ENCODE results near the gene GTF2H1. TPM values are rescaled to one million over a fixed set of nuclear protein-coding genes. Genes with fewer than 3 reads are reported as not detected.
A peak's percentile ranks its signal among the peaks of the same experiment; 100 is the strongest.

The GTF2H1 gene
- 10 to 100 TPM; 22.2 to 22.4 TPM for total RNA-seq
- long read RNA-seq, transcript GTF2H1-201 (15 exons, 2,982 nt) = major isoform, 29 of 36 reads
- long read RNA-seq, partial matches to known transcripts = 5 of 36 reads
- long read RNA-seq, other reads (novel, unspliced or antisense) = 1 of 36 reads

- ATAC-seq (peak; percentile 99), DNase-seq (peak; percentile 97)
- intact Hi-C loops (cut with DNase I) = loop anchor here in 1 of 2 donors (5.0 to 10.0 kb wide), 2 partner anchors 75 to 203 kb away; partner anchors contain the start of gene TSG101
Measured at GRCh38 chr11:18321969-18322711, at the start of gene GTF2H1, which contains the start of gene HPS5. Gene GTF2H1 (plus strand): TSS chr11:18322567. CDS start chr11:18333075, 10,508 bp downstream. Gene HPS5 (minus strand): TSS chr11:18322140. CDS start chr11:18317858, 4,282 bp downstream.

DNA sequence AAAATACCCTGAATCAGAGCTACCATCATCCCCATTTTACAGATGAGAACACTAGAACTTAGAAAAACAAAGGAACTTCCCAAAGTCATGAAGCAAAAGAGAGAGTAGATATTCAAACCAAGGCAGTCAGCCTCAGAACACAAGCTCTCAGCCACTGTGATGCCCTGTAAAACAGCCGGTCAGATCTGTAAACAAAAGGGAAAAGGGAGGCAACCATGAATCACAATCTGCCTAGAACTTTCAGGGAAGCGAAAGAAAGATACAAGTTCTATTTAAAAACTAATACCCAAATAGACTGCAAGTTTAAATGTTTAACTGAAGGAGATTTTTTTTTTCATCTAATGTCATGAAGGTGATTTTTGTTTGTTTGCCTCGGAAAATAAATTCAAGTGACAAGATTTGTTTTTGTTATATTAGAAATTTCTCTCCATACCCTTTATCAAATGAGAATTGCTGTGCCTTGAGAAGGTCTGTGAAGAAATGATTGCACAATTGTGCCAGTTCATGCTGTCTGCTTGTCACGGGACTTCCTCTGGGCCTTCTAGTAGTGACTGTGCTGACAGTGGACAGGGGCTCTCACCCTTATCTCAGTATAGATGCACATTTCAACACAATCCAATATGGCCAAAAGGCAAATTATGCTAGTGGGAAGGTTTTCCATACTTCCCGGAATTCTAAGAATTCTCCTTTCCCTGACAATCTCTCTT lies 44.6 kb upstream of the GTF2H1 start:
- DNase-seq = no peak
- ATAC-seq = peak; percentile 68 to 77
- intact Hi-C loops (cut with DNase I) = no loop called here

DNA sequence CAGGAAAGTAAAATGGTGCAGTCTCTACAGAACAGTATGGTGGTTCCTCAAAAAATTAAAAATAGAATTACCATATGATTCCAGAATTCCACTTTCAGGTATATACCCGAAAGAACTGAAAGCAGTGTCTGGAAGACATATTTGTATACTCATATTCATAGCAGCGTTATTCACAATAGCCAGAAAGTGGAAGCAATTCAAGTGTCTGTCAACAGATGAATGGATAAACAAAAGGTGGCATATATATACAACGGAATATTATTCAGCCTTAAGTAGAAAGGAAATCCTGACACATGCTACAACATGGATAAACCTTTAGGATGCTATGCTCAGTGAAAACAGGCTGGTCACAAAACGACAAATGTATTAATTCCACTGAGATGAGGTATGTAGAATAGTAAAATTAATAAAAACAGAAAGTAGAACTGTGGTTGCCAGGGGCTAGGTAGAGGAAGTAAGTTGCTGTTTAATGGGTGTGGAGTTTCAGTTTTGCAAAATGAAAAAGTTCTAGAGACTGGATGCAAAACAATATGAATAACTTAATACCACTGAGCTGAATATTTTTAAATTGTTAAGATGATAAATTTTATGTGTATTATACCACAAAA lies 41.8 kb upstream of the GTF2H1 start:
- intact Hi-C loops (cut with DNase I) = no loop called here
- ATAC-seq (no peak), DNase-seq (no peak)

GRCh38 chr11:18282626-18283025 lies 39.7 kb upstream of the GTF2H1 start:
- DNase-seq (no peak), ATAC-seq (no peak)
- intact Hi-C loops (cut with DNase I) = no loop called here

DNA sequence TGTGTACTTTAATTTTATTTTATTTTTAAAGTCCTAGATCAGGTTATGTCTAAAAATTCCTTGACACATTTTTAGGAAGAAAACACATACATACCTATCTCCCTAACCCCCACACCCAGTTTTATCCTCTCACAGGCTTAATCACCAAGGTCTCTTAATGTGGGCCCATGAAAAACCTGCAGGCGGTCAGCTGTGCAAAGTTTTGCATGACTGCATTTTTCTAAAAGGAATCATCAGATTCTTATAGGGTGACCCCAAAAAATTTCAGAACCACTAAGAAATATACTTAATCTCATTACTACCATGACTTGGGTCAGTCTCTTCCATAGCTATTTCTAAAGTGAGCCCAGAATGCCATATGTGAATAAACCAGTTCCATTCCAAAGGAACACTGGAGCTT lies 36.5 kb upstream of the GTF2H1 start:
- DNase-seq (no peak), ATAC-seq (no peak)
- intact Hi-C loops (cut with DNase I) = no loop called here

- no peak for ATAC-seq
- DNase-seq = no peak
- intact Hi-C loops (cut with DNase I) = no loop called here
Measured at GRCh38 chr11:18288911-18289310, 33.5 kb upstream of the GTF2H1 start.

GRCh38 chr11:18294862-18295261 lies 27.5 kb upstream of the GTF2H1 start:
- DNase-seq (no peak), ATAC-seq (no peak)
- intact Hi-C loops (cut with DNase I) = no loop called here

DNA sequence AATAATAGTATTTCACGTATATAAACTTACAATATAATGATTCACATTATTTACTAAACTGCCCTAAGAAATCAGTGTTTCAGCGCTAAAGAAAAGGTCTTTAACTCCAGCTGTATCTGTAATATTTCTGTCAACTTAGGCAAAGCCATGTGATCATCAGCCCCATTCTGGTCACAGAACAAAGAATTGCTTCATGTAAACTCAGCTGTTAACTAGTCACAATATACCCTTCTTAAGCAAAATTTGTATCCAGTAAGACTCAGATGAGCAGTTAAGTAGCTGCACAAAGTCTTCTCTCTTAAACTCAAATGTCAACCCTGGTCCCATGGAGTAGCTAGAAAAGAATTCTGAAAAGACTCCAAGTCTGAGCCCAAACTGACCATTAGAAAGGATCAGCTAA lies 27.1 kb upstream of the GTF2H1 start:
- intact Hi-C loops (cut with DNase I) = no loop called here
- no peak for DNase-seq
- no peak for ATAC-seq

DNA sequence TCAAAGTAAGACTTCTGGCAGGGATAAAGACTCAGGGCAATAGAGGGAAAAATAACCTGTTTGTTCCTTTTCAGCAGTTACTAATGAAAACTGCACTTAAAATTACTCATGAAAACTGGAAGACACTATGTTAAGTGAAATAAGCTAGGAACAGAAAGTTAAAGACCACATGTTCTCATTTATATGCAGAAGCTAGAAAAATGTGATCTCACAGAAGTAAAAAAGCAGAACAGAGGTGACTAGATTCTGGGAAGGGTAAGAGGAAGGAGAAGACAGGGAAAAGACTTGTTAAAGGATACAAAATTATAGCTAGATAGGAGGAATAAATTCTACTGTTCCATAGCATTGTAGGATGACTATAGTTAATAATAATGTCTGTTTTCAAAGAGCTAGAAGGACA lies 22.6 kb upstream of the GTF2H1 start:
- ATAC-seq (no peak), DNase-seq (no peak)
- intact Hi-C loops (cut with DNase I) = no loop called here

DNA sequence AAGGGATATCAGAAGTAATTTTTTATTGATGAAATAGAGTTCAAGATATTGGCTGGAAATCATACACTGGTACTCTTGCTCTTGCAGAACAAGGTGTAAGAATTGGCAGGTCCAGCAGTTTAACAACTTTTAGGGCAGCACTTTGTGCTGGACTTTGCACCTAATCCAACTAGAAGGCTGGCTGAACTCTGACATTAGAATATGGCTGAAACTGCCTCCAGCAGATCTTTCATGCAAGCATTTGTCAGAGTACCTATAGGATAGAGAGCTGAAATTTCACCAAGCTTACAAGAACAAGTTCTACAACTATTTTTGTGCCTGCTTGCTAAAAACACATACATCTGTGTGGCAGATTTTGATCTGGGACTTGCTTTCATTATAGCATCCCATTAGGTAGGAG lies 17.6 kb upstream of the GTF2H1 start:
- ATAC-seq = no peak
- intact Hi-C loops (cut with DNase I) = no loop called here
- no peak for DNase-seq

DNA sequence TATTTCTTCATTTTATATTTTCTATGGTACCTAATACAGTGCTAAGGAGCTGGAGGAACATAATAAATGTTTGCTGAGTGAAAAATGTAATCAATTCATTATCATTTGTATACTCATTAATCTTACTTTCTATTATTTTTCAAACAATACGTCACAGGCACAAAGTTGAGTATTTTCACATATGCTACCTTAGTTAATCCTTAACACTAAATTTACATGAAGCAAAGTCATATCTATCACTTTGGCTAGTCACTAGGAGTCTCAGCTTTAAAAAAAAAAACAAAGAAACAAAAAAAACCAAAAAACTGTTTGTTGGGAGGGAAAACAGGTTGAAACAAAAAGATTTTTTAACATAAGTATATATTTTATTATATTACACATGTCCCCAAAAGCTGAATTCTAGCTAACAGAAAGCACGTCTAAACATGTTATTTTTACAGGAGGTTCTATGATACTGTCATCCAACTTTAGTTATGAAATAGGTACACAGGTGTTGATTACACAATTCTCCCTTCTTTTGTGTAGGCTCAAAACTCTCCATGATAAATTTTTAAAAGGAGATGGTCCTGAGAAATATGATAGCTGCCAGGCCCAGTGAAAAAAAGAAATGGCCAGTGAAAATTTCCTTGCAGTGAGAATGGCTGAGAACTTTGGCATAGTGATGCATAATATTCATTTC lies 14.8 kb upstream of the GTF2H1 start:
- ATAC-seq = no peak
- intact Hi-C loops (cut with DNase I) = no loop called here

DNA sequence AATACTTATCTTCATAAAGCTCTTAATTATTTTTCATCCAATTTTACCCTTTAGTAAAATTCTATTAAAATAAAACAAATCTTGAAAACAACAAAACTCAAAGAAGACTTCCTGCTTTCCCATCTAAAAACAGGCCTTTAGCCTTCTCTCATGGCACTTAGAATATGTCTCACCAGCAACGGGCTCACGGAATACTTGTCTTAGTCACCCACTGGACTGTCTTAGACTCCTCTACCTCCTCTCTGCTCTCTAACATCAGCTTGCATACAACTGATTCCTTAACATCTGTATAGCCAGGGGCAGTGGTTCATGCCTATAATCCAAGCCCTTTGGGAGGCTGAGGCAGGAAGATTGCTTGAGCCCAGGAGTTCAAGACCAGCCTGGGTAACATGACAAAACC lies 14.1 kb upstream of the GTF2H1 start:
- DNase-seq = no peak
- intact Hi-C loops (cut with DNase I) = no loop called here
- no peak for ATAC-seq

More for the DNA sequence above, 14.8 kb upstream of the GTF2H1 start:
- no peak for DNase-seq

DNA sequence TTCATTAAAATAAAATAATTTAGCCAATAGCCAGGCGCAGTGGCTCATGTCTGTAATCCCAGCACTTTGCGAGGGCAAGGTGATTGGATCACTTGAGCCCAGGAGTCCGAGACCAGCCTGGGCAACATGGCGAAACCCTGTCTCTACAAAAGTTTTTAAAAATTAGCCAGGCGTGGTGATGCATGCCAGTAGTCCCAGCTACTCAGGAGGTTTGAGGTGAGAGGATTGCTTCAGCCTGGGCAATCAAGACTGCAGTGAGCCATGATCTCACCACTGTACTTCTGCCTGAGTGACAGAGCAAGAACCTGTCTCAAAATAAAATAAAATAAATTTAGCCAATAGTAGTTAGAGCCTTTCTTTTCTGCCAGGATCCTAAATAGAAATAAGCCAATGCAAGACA lies 12.7 kb upstream of the GTF2H1 start:
- DNase-seq (no peak), ATAC-seq (no peak)
- intact Hi-C loops (cut with DNase I) = no loop called here

DNA sequence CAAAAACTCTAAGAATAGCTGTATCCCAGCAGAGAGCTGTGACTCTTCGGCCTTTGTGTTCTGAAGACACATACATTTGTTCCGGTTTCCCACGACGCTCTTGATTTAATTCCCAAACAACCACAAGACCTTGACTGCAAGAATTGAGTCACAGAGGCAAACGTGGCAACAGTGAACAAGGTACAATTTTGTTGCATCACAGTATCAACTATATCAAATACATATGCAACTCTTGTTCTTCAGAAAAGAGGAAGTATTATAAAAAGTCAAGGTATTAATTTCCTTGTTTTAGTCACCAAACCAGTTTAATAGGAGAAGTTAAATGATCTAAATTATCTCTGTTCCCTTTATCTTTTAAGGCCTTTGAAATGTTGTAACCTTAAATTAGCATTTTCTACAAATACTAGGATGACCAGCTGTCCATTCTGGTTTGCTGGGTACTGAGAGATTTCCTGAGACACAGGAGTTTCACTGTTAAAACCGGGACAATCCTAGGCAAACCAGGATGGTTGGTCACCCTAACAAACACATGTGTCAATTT lies 11.5 kb upstream of the GTF2H1 start:
- intact Hi-C loops (cut with DNase I) = no loop called here
- no peak for ATAC-seq
- no peak for DNase-seq

DNA sequence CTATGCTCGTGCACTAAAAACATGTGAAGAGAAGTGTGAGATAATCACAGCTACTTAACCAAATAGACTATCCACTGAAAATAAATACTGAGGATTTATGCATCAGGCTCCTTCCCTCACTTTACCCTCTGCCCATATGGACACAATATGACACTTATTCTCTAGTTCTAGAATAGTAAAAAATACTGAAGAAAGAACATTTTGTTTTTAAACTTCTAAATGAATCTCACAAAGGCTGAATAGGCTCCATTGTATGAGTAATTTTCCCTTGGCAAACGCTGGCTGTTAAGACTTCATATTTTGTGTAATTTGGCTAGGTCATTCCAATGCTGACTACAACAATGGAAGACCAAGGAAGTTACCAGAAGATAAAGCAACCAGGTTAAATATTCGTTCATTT lies 10.4 kb upstream of the GTF2H1 start:
- intact Hi-C loops (cut with DNase I) = no loop called here
- DNase-seq = no peak
- peak in 1 of 2 donors; percentile 78 for ATAC-seq

GRCh38 chr11:18312663-18313420 lies 9.5 kb upstream of the GTF2H1 start:
- peak; percentile 52 to 57 for ATAC-seq
- intact Hi-C loops (cut with DNase I) = no loop called here
- DNase-seq = no peak

GRCh38 chr11:18313965-18314763 lies 8.2 kb upstream of the GTF2H1 start:
- no peak for DNase-seq
- intact Hi-C loops (cut with DNase I) = no loop called here
- ATAC-seq = no peak

Measured in left cardiac atrium (tissue), 4 donors.